ENCODE data around the gene RBPJ. TPM values are rescaled to one million over a fixed set of nuclear protein-coding genes. Genes with fewer than 3 reads are reported as not detected.

The RBPJ gene
- total and polyA plus RNA-seq, 12 donors, result 10.1 to 59.1 (median 38.1) TPM

DNA sequence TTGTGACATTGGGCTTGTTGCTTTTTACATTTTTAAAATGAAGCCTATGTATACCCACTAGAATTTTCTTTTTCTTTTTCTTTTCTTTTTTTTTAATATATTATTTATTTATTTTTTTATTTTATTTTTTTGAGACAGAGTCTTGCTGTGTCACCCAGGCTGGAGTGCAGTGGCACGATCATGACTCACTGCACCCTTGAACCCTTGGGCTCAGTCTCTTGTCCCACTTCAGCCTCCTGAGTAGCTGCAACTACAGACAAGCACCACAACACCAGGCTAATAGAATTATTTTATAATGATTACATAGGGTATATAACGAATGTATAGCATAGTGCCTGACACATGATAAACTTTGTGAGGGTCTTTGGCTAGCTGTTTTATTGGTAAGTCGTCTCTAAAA is 64.9 kb downstream of the RBPJ start:
- H3K36me3 ChIP-seq, result peaks cover 0 to 50% (median 13%) of the 10 kb centered on the region in 9 donors
- intact Hi-C loops (cut with DNase I), result no loop called here
- WGBS, 2 donors, result 87 to 92% methylated on average over 3 of the region's 3 CpGs

DNA sequence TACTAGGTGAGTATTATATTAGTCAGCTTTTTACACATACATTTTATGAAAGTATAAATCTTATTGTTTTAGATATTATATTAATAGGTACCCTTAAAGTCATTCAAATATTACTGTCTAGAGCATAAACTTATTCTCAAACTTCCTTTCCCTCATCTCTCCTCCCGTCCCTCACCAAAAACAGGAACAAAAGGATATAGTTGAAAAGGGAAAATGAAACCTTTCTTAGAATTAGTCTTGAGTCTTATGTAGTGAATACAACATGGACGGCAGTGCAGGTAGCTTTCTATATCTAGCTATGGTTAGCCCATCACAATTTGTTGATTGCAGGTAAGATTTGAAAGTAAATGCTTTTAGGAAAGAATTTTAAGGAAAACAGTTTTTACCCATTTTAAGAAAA is 65.6 kb downstream of the RBPJ start:
- WGBS, 2 donors, result 92% methylated on average over 2 of the region's 2 CpGs
- TF ChIP-seq, protein P1, sequence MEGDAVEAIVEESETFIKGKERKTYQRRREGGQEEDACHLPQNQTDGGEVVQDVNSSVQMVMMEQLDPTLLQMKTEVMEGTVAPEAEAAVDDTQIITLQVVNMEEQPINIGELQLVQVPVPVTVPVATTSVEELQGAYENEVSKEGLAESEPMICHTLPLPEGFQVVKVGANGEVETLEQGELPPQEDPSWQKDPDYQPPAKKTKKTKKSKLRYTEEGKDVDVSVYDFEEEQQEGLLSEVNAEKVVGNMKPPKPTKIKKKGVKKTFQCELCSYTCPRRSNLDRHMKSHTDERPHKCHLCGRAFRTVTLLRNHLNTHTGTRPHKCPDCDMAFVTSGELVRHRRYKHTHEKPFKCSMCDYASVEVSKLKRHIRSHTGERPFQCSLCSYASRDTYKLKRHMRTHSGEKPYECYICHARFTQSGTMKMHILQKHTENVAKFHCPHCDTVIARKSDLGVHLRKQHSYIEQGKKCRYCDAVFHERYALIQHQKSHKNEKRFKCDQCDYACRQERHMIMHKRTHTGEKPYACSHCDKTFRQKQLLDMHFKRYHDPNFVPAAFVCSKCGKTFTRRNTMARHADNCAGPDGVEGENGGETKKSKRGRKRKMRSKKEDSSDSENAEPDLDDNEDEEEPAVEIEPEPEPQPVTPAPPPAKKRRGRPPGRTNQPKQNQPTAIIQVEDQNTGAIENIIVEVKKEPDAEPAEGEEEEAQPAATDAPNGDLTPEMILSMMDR (IDR thresholded peaks at IDR 0.05), result no peak
- no peak overlapping the region for H3K4me3 ChIP-seq
- ATAC-seq, result no peak
- DNase-seq, result no peak
- intact Hi-C loops (cut with DNase I), result no loop called here
- H3K4me1 ChIP-seq, result peaks cover 0 to 29% (median 8%) of the 10 kb centered on the region in 9 donors
- H3K27me3 ChIP-seq, result no peaks in the 10 kb centered on the region
- peaks cover 0 to 9% (median 0%) of the 10 kb centered on the region in 11 donors for H3K9me3 ChIP-seq
- H3K27ac ChIP-seq, result no peak overlapping the region
- peaks cover 0 to 52% (median 13%) of the 10 kb centered on the region in 9 donors for H3K36me3 ChIP-seq

More for the DNA sequence above, 64.9 kb downstream of the RBPJ start:
- Histone ChIP-seq H3K9me3 (peaks cover 0 to 9% (median 0%) of the 10 kb centered on the region in 11 donors), H3K27ac (no peak overlapping the region), H3K27me3 (no peaks in the 10 kb centered on the region), H3K4me3 (no peak overlapping the region), H3K4me1 (peaks cover 0 to 29% (median 10%) of the 10 kb centered on the region in 9 donors)
- ATAC-seq (no peak), DNase-seq (no peak)
- TF ChIP-seq, protein P1 (IDR thresholded peaks at IDR 0.05), result no peak

DNA sequence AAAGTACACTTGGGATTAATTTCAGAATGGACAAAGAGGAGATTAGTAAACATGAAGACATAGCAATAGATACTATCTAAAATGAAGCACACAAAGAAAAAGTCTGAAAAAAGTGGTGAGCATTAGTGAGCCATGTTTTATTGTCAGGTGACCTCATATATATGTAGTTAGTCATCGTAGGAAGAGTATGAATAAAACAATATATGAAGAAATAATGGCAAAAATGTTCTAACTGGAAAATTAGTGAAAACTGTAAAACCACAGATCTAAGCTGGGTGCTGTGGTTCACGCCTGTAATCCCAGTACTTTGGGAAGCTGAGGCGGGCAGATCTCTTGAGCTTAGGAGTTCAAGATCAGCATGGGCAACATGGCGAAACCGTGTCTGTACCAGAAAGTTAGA is 67.9 kb downstream of the RBPJ start:
- WGBS, 2 donors, result 95 to 99% methylated on average over 5 of the region's 5 CpGs
- TF ChIP-seq, protein P1 (IDR thresholded peaks at IDR 0.05), result no peak

DNA sequence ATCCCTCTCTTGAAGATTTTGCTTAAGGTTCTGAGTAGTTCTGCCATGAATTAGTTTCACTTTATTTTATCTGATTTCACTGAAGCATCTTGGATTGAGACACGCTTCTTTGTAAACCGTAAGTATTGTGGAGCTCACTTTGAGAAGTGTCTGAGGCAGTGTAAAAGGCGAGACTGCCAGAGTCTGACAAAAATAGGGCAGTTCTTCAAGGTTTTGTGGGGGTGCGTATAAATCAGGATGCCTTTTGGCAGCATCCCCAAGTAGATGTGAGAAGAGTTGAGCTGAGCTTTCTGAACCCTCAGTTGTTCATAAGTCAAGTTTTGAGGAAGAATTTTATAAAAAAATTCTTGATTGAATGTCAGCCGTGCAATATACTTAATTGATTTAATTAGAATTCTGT is 76.3 kb downstream of the RBPJ start:
- ATAC-seq (no peak), DNase-seq (no peak)
- intact Hi-C loops (cut with DNase I), result no loop called here
- Histone ChIP-seq H3K4me3 (no peak overlapping the region), H3K27ac (peak overlapping the region in 1 of 10 donors; percentile 23), H3K36me3 (peaks cover 0 to 49% (median 0%) of the 10 kb centered on the region in 9 donors), H3K9me3 (no peaks in the 10 kb centered on the region), H3K4me1 (peaks cover 0 to 16% (median 4%) of the 10 kb centered on the region in 9 donors), H3K27me3 (no peaks in the 10 kb centered on the region)
- 62 to 72% methylated on average over 5 of the region's 5 CpGs for WGBS, 2 donors
- TF ChIP-seq, protein P1 (IDR thresholded peaks at IDR 0.05), result no peak

More for the DNA sequence above, 67.9 kb downstream of the RBPJ start:
- Histone ChIP-seq H3K4me1 (peaks cover 0 to 22% (median 0%) of the 10 kb centered on the region in 9 donors), H3K9me3 (peaks cover 0 to 9% (median 0%) of the 10 kb centered on the region in 11 donors), H3K4me3 (no peak overlapping the region), H3K27me3 (no peaks in the 10 kb centered on the region), H3K27ac (no peak overlapping the region), H3K36me3 (peaks cover 0 to 70% (median 13%) of the 10 kb centered on the region in 9 donors)
- ATAC-seq (no peak), DNase-seq (no peak)
- intact Hi-C loops (cut with DNase I), result no loop called here
